ENCODE data around the gene OR10G7. TPM values are rescaled to one million over a fixed set of nuclear protein-coding genes. Genes with fewer than 3 reads are reported as not detected.

The OR10G7 gene
- polyA plus RNA-seq, 1 donor from 2014 or later, result not detected

DNA sequence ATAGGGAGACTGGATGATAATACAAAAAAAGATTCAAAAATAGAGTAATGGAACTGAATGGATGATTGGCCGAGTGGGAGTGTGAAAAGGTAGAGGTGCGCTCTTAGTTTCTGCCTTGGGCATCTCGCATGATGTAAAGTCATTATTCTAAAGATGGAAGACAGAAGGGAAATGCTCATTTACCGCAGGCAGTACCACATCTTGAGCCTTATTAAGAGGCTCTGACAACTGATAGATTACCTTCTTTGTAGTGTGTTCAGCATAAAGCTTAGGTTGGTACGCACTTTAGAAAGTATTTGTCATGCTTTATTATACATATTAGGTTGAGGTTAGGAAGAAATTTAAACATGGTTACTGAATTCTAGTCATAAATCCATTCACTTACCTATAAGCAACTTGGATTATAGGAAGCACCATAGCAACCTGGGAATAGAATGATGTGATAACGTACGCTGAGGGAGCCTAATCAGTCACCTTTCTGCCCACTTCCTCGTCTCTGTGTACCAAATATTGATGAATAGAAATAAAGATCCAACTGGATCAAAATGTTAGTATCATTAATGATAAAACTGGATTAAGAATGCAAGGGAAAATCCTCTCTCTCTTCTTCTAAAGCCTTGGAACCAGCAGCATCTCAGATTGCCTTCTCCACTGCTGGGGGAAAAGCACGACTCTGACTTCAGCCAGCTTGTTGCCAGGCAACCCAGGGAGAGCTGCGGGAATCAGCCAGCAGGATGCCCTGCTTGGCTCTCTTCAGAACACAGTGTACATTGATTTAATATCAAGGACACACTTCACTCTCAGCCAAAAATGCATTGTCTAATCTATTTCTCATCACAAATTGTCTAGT is 45.1 kb upstream of the OR10G7 start (continued):
- TF ChIP-seq, protein P1, sequence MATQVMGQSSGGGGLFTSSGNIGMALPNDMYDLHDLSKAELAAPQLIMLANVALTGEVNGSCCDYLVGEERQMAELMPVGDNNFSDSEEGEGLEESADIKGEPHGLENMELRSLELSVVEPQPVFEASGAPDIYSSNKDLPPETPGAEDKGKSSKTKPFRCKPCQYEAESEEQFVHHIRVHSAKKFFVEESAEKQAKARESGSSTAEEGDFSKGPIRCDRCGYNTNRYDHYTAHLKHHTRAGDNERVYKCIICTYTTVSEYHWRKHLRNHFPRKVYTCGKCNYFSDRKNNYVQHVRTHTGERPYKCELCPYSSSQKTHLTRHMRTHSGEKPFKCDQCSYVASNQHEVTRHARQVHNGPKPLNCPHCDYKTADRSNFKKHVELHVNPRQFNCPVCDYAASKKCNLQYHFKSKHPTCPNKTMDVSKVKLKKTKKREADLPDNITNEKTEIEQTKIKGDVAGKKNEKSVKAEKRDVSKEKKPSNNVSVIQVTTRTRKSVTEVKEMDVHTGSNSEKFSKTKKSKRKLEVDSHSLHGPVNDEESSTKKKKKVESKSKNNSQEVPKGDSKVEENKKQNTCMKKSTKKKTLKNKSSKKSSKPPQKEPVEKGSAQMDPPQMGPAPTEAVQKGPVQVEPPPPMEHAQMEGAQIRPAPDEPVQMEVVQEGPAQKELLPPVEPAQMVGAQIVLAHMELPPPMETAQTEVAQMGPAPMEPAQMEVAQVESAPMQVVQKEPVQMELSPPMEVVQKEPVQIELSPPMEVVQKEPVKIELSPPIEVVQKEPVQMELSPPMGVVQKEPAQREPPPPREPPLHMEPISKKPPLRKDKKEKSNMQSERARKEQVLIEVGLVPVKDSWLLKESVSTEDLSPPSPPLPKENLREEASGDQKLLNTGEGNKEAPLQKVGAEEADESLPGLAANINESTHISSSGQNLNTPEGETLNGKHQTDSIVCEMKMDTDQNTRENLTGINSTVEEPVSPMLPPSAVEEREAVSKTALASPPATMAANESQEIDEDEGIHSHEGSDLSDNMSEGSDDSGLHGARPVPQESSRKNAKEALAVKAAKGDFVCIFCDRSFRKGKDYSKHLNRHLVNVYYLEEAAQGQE (IDR thresholded peaks at IDR 0.05; ENCODE audit: borderline replicate concordance), result peak; percentile 90
- TF ChIP-seq TAF1 (IDR thresholded peaks at IDR 0.05; ENCODE audit: low read depth), result peak; percentile 55

DNA sequence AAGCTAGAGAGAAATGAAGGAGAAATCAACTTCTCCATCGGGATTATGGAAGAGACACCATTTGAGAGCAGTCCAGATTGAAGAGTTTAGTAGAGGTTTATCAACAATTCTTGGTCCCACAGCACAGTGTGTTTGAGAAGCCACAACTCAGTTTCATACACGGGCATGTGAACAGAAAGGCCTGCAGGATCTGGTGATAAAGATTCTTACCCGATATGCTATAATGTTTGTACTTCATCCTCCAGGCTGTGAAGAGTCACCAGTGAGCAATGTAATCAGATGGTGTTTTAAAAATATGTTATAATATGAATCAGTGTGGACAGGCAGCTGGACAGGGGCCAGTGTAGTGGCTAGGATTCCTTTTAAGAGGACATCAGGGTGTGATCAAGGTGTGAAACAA is 44.5 kb upstream of the OR10G7 start:
- Histone ChIP-seq H4K20me1 (ENCODE audit: insufficient read depth) (no peaks in the 10 kb centered on the region), H3F3A (ENCODE audit: insufficient read depth, low read length, poor library complexity, severe bottlenecking) (peaks cover 18% of the 10 kb centered on the region), H3K36me3 (ENCODE audit: insufficient read depth, low read length) (no peaks in the 10 kb centered on the region), H3K9ac (ENCODE audit: low read length) (peak overlapping the region; percentile 77), H3K9me3 (ENCODE audit: low read length) (no peaks in the 10 kb centered on the region), H3K27ac (ENCODE audit: low read length) (peak overlapping the region; percentile 99), H3K4me3 (ENCODE audit: low read length) (peak overlapping the region; percentile 58), H3K79me2 (replicated peaks; ENCODE audit: insufficient read depth, low read length) (no peaks in the 10 kb centered on the region), H2AFZ (ENCODE audit: low read depth, low read length) (peak overlapping the region; percentile 58), H3K4me2 (ENCODE audit: low read length) (peak overlapping the region; percentile 58), H3K27me3 (ENCODE audit: insufficient read depth, low read depth, low read length) (no peaks in the 10 kb centered on the region), H3K9me2 (ENCODE audit: insufficient read depth, low read length) (no peaks in the 10 kb centered on the region)
- no peak for TF ChIP-seq TAF1 (IDR thresholded peaks at IDR 0.05; ENCODE audit: low read depth)
- no peak for TF ChIP-seq SMC3 (conservative IDR thresholded peaks at IDR 0.05; ENCODE audit: poor library complexity)
- TF ChIP-seq POLR2AphosphoS5 (IDR thresholded peaks at IDR 0.05), result no peak
- TF ChIP-seq MXI1 (conservative IDR thresholded peaks at IDR 0.05; ENCODE audit: poor library complexity, severe bottlenecking), result no peak
- TF ChIP-seq EP300 (conservative IDR thresholded peaks at IDR 0.05; ENCODE audit: poor library complexity, severe bottlenecking), result no peak
- TF ChIP-seq RAD21 (conservative IDR thresholded peaks at IDR 0.05), result no peak
- no peak for TF ChIP-seq EZH2 (IDR thresholded peaks at IDR 0.05; ENCODE audit: borderline replicate concordance, insufficient read depth, low read length, poor library complexity, severe bottlenecking)
- TF ChIP-seq, protein P2, sequence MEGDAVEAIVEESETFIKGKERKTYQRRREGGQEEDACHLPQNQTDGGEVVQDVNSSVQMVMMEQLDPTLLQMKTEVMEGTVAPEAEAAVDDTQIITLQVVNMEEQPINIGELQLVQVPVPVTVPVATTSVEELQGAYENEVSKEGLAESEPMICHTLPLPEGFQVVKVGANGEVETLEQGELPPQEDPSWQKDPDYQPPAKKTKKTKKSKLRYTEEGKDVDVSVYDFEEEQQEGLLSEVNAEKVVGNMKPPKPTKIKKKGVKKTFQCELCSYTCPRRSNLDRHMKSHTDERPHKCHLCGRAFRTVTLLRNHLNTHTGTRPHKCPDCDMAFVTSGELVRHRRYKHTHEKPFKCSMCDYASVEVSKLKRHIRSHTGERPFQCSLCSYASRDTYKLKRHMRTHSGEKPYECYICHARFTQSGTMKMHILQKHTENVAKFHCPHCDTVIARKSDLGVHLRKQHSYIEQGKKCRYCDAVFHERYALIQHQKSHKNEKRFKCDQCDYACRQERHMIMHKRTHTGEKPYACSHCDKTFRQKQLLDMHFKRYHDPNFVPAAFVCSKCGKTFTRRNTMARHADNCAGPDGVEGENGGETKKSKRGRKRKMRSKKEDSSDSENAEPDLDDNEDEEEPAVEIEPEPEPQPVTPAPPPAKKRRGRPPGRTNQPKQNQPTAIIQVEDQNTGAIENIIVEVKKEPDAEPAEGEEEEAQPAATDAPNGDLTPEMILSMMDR (IDR thresholded peaks at IDR 0.05; ENCODE audit: poor library complexity, severe bottlenecking), result no peak
- TF ChIP-seq, protein P1 (IDR thresholded peaks at IDR 0.05; ENCODE audit: borderline replicate concordance), result no peak
